Measurements from ENCODE around the gene AFP. TPM values are rescaled to one million over a fixed set of nuclear protein-coding genes. Genes with fewer than 3 reads are reported as not detected.

AFP gene
- polyA plus RNA-seq, 1 donor from 2014 or later: not detected

DNA sequence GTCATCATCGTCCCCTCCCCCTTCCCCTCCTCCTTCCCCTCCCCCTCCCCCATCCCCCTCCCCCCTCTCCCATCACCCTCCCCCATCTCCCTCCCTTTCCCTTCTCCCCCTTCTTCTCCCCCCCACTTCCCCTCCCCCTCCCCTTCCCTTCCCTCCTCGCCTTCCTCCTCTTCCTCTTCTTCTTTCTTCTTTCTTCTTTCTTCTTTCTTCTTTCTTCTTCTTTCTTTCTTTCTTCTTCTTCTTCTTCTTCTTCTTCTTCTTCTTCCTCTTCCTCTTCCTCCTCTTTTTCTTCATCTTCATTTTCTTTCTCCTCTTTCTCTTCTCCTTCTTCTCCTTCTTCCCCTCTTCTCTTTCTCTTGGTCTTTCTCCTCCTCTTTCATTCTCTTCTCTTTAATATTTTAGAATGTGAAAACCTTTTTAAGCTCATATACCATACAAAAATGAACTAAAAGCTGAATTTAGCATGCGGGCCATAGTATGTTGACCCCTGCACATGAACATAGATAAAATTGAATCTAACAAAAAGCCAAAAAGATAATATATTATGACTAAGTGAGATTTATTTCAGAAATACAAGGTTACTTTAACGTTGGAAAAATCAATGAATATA lies 25.0 kb downstream of the AFP start:
- Histone ChIP-seq H3K9me2 (ENCODE audit: insufficient read depth, low read length) (no peaks in the 10 kb centered on the region), H3K27ac (ENCODE audit: low read length) (no peak overlapping the region), H3K27me3 (ENCODE audit: insufficient read depth, low read depth, low read length) (no peaks in the 10 kb centered on the region), H3K4me3 (ENCODE audit: low read length) (no peak overlapping the region), H3K9ac (ENCODE audit: low read length) (no peak overlapping the region), H3K9me3 (ENCODE audit: low read length) (no peaks in the 10 kb centered on the region), H4K20me1 (ENCODE audit: insufficient read depth) (no peaks in the 10 kb centered on the region), H2AFZ (ENCODE audit: low read depth, low read length) (no peak overlapping the region), H3K36me3 (ENCODE audit: insufficient read depth, low read length) (no peaks in the 10 kb centered on the region), H3K4me2 (ENCODE audit: low read length) (no peak overlapping the region), H3K79me2 (replicated peaks; ENCODE audit: insufficient read depth, low read length) (no peaks in the 10 kb centered on the region), H3F3A (ENCODE audit: insufficient read depth, low read length, poor library complexity, severe bottlenecking) (no peaks in the 10 kb centered on the region)
- TF ChIP-seq EP300 (conservative IDR thresholded peaks at IDR 0.05; ENCODE audit: poor library complexity, severe bottlenecking) (no peak), EZH2 (IDR thresholded peaks at IDR 0.05; ENCODE audit: borderline replicate concordance, insufficient read depth, low read length, poor library complexity, severe bottlenecking) (no peak), MXI1 (conservative IDR thresholded peaks at IDR 0.05; ENCODE audit: poor library complexity, severe bottlenecking) (no peak), RAD21 (conservative IDR thresholded peaks at IDR 0.05) (no peak)
- TF ChIP-seq, protein P1, sequence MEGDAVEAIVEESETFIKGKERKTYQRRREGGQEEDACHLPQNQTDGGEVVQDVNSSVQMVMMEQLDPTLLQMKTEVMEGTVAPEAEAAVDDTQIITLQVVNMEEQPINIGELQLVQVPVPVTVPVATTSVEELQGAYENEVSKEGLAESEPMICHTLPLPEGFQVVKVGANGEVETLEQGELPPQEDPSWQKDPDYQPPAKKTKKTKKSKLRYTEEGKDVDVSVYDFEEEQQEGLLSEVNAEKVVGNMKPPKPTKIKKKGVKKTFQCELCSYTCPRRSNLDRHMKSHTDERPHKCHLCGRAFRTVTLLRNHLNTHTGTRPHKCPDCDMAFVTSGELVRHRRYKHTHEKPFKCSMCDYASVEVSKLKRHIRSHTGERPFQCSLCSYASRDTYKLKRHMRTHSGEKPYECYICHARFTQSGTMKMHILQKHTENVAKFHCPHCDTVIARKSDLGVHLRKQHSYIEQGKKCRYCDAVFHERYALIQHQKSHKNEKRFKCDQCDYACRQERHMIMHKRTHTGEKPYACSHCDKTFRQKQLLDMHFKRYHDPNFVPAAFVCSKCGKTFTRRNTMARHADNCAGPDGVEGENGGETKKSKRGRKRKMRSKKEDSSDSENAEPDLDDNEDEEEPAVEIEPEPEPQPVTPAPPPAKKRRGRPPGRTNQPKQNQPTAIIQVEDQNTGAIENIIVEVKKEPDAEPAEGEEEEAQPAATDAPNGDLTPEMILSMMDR (IDR thresholded peaks at IDR 0.05; ENCODE audit: poor library complexity, severe bottlenecking): no peak
- TF ChIP-seq, protein P2, sequence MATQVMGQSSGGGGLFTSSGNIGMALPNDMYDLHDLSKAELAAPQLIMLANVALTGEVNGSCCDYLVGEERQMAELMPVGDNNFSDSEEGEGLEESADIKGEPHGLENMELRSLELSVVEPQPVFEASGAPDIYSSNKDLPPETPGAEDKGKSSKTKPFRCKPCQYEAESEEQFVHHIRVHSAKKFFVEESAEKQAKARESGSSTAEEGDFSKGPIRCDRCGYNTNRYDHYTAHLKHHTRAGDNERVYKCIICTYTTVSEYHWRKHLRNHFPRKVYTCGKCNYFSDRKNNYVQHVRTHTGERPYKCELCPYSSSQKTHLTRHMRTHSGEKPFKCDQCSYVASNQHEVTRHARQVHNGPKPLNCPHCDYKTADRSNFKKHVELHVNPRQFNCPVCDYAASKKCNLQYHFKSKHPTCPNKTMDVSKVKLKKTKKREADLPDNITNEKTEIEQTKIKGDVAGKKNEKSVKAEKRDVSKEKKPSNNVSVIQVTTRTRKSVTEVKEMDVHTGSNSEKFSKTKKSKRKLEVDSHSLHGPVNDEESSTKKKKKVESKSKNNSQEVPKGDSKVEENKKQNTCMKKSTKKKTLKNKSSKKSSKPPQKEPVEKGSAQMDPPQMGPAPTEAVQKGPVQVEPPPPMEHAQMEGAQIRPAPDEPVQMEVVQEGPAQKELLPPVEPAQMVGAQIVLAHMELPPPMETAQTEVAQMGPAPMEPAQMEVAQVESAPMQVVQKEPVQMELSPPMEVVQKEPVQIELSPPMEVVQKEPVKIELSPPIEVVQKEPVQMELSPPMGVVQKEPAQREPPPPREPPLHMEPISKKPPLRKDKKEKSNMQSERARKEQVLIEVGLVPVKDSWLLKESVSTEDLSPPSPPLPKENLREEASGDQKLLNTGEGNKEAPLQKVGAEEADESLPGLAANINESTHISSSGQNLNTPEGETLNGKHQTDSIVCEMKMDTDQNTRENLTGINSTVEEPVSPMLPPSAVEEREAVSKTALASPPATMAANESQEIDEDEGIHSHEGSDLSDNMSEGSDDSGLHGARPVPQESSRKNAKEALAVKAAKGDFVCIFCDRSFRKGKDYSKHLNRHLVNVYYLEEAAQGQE (IDR thresholded peaks at IDR 0.05; ENCODE audit: borderline replicate concordance): no peak

GRCh38 chr4:73468170-73468569 lies 32.1 kb downstream of the AFP start:
- no peak overlapping the region for H3K4me3 ChIP-seq (ENCODE audit: low read length)
- H3K9me2 ChIP-seq (ENCODE audit: insufficient read depth, low read length): no peaks in the 10 kb centered on the region
- H3K27me3 ChIP-seq (ENCODE audit: insufficient read depth, low read depth, low read length): no peaks in the 10 kb centered on the region
- no peak for TF ChIP-seq RAD21 (conservative IDR thresholded peaks at IDR 0.05)
- TF ChIP-seq EZH2 (IDR thresholded peaks at IDR 0.05; ENCODE audit: borderline replicate concordance, insufficient read depth, low read length, poor library complexity, severe bottlenecking): no peak
- TF ChIP-seq EP300 (conservative IDR thresholded peaks at IDR 0.05; ENCODE audit: poor library complexity, severe bottlenecking): no peak
- TF ChIP-seq, protein P1 (IDR thresholded peaks at IDR 0.05; ENCODE audit: poor library complexity, severe bottlenecking): no peak
- TF ChIP-seq, protein P2 (IDR thresholded peaks at IDR 0.05; ENCODE audit: borderline replicate concordance): no peak
- no peak for TF ChIP-seq MXI1 (conservative IDR thresholded peaks at IDR 0.05; ENCODE audit: poor library complexity, severe bottlenecking)
- no peak overlapping the region for H3K4me2 ChIP-seq (ENCODE audit: low read length)
- no peak overlapping the region for H2AFZ ChIP-seq (ENCODE audit: low read depth, low read length)
- H4K20me1 ChIP-seq (ENCODE audit: insufficient read depth): no peaks in the 10 kb centered on the region
- no peak overlapping the region for H3K9ac ChIP-seq (ENCODE audit: low read length)
- H3K79me2 ChIP-seq (replicated peaks; ENCODE audit: insufficient read depth, low read length): no peaks in the 10 kb centered on the region
- no peaks in the 10 kb centered on the region for H3F3A ChIP-seq (ENCODE audit: insufficient read depth, low read length, poor library complexity, severe bottlenecking)
- H3K9me3 ChIP-seq (ENCODE audit: low read length): no peaks in the 10 kb centered on the region
- no peaks in the 10 kb centered on the region for H3K36me3 ChIP-seq (ENCODE audit: insufficient read depth, low read length)
- H3K27ac ChIP-seq (ENCODE audit: low read length): no peak overlapping the region

Data from neural cell (in vitro differentiated cells).